Suppressor macrophage (primary cell): ENCODE data around the gene TPGS1.
A peak's percentile ranks its signal among the peaks of the same experiment; 100 is the strongest.
"Not testable (repeated sequence)": the region's sequence is repeated elsewhere in the genome, so short reads cannot be mapped to it uniquely, and the experiment has no call there.

ENCODE experiments used
- DNase-seq, 4 experiments: peaks; one replicate each; pipeline ENCODE4 v3.0.0-alpha.2; 2020 to 2022

The TPGS1 gene

DNA sequence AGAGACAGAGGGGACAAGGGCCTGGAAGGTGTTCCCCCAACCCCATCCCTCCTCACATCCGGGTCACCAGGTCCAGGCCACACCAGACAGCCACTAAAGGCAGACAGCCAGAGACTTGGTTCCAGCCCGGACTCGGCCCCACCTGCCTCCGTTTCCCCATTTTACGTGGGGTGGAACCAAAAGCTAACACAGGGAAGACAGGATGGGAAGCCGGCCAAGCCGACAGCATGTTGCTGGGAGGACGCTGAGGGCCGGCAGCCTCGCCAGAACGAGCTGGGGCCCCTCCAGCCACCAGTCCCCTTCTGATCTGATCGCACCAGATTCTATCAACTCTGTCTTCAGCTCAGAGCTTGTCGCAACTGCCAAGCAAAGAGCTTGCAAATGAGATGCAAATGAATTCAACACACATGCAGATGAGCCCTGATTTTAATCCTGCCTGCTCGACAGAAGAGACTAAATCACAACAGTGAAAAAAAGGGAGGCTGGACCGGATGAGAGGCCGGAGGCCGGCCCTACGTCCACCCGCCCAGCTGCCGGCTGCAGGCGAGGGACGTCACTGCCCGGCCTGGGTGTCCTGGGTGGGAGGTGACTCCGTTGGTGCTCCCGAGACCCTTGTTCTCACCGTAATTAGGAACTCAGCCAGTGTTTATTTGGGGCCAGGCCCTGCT lies 28.9 kb upstream of the TPGS1 start:
- no peak for DNase-seq

DNA sequence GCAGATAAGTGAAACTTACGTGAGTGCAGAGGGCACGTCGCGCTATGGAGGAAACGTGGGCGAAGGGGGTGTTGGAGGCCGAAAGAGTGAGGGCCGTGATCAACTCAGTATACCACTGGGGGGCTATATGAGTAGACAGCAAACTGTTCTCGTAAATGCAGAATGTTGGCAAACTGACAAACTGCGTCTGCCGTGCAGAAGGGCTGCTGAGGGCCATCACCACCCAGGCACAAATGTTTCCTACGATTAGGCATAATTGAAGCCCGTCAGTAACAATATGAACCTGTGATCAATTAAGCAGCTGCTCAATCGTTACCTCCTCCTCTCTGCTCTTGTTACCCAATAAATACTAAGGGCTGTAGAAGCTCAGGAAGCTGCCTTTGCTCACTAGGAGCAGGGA lies 28.3 kb upstream of the TPGS1 start:
- DNase-seq: no peak

DNA sequence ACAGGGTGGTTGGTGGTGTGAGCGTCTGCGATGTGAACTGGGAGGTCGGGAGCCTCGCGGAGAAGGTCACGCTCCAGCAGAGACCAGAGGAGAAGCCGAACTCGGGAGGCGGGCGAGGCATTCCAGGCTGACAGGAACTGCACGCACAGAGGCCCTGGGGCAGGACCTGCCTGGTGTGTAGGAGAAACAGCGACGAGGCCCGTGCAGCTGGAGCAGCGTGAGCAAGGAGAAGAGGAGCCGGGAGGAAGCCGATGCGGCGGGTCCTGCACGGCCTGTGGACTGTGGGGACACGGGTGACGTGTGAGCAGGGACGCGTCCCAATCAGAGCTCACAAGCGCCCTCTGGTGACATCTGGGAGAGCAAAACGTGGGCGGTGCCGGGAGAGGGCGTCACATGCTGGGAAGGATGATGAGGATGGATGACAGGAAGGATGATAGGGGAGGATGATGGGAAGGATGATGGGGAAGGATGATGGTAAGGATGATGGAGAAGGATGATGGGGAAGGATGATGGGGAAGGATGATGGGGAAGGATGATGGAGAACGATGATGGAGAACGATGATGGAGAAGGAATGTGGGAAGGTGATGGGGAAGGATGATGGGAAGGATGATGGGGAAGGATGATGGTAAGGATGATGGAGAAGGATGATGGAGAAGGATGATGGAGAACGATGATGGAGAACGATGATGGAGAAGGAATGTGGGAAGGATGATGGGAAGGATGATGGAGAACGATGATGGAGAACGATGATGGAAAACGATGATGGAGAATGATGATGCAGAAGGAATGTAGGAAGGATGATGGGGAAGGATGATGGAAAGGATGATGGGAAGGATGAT lies 27.1 kb upstream of the TPGS1 start:
- peak in 3 of 4 experiments; percentile 20 to 82 (median 78) for DNase-seq

DNA sequence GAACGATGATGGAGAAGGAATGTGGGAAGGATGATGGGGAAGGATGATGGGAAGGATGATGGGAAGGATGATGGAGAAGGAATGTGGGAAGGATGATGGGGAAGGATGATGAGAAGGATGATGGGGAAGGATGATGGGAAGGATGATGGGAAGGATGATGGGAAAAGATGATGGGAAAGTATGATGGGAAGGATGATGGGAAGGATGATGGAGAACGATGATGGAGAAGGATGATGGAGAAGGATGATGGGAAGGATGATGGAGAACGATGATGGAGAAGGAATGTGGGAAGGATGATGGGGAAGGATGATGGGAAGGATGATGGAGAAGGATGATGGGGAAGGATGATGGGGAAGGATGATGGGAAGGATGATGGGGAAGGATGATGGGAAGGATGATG lies 26.2 kb upstream of the TPGS1 start:
- not testable (repeated sequence) for DNase-seq

DNA sequence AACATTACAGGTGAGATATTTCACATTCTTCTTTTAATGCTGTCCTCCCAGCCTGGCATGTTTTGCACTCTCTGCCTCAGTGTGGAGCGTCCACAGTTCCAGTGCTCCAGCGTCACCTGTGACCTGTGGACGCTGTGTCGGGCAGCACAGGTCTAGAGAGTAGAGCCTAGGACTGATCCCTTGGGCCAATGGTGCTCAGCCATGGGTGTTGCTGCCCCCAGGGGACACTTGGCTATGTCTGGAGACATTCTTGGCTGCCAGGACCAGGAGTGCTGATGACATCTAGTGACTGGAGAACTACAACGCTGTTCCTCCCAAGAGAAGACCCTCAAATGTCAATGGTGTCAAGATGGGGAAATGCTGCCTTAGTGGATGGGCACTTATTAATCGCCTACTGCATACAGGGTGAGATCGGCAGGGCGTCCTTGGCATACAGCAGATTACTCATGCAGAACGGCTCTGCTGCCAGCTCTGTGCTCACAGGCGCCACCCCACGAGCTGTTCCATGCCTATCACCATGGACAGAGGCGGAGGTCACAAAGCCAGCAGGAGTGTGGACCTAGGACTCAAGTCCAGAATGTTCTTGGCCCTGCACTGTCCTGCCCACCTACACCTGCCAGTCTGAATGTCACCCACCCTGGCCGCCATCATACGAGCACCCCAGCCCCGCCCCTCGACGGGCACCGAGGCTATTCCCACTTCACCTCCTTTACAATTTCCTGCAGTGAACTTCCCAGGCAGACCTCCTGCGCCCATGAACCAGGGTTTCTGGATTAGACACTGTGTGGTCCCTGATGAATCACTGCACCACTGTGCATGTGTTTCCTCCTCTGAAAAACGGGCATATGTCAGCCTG lies 24.9 kb upstream of the TPGS1 start:
- no peak for DNase-seq

DNA sequence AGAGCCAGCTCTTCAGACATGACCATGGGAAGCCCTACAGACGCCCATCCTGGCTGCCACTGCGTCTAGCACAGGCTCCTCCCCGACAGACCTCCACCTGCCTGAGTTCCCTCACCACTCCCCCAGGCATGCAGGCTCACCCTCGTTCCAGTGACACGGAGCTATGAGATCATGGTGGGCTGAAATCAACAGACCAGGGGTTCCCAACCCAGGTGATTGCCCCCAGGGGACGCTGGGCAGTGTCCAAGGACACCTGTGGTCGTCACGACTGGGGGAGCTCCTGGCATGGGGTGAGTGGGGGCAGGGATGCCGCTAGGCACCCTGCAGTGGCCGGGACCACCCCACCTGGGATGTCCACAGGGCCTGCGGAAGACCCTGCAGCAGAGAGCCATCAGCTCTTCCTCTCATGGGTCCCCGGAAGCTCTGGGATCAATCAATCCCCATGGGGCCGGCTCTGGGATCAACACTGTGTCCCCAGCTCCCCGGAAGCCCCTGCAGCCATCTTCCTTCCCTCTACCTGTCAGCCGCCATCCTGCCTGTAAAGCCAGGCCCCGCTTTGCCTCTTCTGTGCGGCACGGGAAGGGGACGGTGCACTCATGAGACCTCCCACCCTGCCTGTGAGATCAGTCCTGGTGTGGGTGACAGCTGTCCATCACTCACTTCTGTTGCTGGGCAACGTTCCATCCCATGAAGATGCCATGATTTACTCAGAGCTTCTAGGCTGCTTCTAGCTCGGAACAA lies 23.8 kb upstream of the TPGS1 start:
- no peak for DNase-seq

DNA sequence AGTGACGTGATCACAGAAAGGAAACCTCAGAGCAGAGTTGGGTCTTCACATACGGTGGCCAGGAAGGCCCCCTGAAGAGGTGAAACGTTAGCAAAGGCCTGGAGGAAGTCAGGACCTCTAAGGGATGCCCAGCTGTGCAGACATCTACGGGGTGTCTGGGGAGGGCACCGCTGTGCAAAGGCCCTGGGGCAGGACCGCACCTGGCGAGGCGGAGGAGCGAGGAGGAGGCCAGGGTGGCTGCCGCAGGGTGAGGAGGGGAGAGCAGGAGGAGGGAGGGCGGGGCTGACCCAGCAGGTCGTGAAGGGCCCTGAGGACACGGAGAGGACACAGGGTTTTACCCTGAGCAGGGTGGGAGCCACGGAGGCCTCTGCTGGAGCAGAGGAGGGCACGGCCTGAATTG lies 22.8 kb upstream of the TPGS1 start:
- no peak for DNase-seq

DNA sequence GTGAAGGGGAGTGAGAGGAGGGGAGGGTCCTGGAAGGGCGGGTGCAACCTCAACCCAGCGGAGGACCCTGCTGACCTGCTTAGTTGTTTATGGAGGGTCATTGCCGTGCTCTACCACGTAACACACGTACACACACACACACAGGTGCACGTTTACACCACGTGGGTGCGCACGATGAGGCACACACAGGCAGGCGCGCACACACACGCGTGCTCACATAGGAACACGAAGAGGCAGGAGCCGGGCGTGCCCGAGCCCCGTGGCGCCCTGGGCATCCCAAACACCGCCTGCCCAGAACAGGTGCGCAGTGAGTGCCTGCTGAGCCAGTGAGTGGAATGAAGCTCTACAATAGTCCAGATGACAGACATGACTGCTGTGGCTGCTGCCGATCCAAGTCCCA lies 22.2 kb upstream of the TPGS1 start:
- no peak for DNase-seq

DNA sequence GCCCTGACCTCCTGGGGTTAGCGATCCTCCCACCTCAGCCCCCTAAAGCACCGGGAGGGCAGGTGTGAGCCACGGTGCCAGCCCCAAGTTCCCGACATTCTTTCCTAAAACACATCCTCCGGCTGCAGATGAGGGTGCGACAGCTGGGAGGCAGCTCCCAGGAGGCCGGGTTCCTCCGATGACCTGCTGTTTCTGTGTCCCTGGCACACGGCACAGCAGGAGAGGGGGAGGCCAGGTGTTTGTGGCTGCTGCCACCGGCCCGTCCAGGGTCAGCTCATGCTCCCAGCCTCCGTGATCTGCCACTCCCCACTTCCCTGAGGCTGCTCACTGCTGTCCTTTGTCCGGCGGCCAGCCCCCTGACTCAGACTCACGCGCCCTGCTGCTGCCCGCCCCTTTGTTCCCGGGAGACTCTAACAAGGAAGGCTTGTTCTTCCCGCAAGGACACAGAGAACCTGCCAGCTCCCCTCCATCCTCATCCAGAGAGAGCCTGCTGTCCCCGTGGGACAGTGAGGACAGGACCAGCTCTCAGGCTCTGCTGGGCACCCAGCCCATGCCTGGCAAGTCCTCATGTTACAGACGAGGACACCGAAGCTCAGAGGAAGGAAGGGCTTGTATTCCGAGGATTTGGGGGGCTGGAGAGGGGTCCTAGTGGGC lies 21.6 kb upstream of the TPGS1 start:
- no peak for DNase-seq

DNA sequence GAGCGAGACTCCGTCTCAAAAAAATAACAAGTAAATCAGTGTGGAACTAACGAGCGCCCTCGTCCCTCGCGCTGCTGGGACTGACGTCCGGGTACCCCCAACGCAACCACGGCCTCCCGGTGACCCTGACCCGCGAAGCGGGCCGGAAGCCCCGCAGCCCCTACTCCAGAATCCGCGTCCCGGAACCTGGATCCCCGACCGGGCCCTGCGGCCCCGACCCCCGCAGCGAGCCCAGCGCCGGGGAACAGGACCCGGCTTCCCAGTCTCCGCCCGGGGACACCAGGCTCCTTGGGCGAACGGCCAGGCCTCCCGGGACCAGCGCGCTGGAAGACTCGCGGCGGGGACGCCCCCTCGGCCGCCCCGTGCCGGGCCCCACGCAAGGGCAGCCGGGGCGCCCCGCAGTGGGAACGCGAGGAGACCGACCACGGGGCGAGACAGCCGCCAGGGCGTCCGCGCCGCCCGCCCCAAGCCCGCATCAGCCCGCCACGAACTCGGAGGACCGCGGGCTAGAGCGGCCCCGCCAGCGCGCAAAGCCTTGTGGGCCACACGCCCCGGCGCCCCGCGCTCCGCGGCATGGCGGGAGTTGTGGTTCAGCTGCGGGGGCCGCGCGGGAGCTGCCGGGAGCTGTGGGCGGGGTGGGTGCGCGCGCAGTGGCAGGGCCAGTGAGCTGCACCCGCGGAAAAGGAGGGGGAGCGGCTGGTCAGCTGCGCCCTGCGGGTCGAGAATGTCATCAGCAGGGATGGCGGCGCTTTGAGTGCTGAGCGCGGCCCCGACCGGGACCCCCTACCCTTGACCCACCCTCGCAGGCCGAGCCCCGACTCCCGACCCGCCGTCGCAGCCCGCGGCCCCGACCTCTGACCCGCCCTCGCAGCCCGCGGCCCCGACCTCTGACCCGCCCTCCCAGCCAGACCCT lies 18.5 kb upstream of the TPGS1 start:
- peak; percentile 87 to 99 (median 94) for DNase-seq

DNA sequence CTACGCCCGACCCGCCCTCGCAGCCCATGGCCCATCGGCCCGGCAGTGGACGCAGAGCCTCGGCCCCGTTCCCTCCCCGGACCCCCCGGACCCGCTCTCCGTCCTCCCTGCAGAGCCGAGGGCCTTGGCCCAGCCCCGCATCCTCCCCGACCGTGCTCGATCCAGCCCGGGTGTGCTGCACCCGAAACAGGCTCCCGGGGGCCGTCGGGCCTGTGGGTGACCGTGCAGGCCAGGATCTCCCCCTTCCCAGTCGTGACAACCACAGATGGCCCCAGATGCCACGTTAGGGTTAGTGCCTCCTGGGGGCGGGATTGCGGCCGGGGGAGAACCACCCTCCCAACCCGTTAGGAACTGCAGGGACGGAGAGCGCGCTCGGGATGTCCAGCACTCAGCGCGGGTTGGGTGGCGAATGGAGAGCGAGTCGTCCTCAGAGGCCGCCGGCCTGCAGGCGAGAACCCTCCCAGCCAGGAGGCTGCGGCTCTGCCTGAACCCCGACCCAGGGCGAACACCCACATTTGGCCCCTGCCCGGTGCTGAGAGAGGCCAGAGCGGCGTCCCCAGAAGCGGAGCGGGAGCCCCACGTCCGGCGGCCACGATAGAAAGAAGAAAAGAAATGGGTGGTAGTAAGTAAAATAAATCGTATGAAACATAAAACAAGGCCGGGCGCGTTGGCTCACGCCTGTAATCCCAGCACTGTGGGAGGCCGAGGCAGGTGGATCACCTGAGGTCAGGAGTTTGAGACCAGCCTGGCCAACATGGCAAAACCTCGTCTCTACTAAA lies 17.7 kb upstream of the TPGS1 start:
- peak in 2 of 4 experiments; percentile 51 to 64 for DNase-seq

DNA sequence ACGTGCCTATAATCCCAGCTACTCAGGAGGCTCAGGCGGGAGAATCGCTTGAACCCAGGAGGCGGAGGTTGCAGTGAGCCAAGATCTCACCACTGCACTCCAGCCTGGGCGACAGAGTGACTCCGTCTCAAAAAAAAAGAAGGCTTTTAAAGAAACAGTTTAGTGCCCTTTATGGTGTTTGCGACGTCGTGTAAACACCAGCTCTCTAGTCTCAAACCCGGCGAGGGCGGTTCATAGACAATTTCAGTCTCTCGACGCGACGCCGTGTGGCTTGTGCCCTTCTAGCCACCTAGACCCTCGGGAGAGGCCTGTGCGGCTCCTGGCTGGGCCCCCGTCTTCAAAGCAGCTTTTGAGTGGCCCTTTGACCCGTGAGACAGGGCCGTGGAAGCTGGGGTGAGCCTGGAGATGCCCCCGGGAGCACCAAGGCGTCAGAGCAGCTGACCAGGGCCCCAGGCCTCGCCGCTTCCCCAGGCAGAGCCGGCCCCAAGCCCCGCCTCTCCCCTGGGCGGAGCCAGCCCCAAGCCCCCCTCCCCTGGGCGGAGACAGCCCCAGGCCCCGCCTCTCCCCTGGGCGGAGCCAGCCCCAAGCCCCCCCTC lies 16.1 kb upstream of the TPGS1 start:
- peak in 1 of 4 experiments; percentile 34 for DNase-seq

DNA sequence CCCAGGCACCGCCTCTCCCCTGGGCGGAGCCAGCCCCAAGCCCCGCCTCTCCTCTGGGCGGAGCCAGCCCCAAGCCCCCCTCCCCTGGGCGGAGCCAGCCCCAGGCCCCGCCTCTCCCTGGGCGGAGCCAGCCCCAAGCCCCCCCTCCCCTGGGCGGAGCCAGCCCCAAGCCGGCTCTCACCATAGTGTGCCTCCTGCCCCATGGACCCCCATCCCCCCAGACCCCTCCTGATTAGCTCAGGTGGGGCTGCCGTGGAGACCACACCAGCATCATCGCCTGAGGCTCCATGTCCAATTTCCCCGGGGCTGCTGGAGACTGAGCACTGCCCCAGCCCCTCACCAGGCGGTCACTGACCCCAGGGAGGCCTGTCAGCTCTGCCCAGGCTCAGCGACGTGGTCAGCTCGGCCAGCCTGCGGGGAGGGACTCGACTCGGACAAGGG lies 15.2 kb upstream of the TPGS1 start:
- peak in 1 of 4 experiments; percentile 21 for DNase-seq

DNA sequence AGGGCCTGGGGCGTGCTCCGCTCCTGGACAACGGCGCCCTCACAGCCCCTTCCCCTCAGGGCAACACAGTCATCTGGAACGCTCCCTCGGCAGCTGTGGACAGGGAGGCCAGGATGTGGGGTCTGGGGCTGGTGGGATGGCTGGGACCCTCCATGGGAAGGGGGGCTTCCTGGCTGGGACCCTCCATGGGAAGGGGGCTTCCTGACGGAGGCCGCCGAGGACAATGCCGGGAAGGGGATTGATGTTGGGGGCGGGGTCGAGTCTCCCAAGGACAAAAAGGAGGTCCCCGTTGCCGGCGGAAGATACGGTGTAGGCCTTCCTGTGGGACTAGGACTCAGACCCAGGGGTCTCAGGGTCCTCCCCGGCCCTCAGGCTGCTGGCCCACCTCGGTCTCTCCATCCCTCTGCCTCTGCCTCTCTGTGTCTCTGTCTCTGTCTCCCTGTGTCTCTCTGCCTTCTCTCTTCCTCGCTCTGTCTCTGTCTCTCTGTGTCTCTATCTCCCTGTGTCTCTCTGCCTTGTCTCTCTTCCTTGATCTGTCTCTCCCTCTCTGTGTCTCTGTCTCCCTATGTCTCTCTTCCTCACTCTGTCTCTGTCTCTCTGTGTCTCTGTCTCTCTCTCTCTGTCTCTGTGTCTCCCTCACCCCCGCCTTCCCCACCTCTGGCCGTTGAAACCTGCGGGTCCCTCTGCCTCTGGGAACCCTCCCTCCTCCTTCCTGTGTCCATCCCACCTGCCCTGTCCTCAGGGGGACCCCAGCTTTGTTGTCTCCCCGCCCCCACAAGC lies 13.7 kb upstream of the TPGS1 start:
- DNase-seq: no peak

DNA sequence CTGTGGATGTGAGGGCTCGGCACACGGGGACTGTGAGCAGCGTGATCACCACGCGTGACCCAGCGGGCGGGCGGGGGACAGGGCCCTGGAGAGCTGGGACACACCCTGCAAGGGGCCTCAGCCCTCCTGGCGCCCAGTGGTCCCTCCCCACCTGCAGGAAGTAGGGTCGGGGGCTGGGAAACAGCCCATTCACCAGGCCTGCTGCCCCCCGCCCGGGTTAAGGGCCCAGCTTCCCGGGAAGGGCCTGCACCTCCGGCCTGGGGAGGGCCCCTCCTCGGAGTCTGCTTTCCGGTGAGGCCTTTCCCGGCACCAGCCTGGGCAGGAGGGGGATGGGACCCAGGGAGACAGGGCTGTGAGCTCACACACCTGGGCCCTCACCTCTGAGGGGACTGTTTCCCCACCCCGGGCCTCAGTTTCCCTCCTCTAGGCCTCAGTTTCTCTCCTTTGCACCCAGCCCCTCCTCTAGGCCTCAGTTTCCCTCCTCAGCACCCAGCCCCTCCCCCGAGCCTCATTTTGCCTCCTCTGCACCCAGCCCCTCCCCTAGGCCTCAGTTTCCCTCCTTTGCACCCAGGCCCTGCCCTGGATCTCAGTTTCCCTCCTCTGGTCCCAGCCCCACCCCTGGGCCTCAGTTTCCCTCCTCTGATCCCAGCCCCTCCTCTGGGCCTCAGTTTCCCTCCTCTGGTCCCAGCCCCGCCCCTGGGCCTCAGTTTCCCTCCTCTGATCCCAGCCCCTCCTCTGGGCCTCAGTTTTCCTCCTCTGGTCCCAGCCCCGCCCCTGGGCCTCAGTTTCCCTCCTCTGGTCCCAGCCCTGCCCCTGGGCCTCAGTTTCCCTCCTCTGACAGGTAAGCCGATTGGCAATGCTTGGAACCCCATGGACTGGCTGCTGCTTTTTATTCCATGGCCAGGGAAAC lies 12.9 kb upstream of the TPGS1 start:
- DNase-seq: no peak

DNA sequence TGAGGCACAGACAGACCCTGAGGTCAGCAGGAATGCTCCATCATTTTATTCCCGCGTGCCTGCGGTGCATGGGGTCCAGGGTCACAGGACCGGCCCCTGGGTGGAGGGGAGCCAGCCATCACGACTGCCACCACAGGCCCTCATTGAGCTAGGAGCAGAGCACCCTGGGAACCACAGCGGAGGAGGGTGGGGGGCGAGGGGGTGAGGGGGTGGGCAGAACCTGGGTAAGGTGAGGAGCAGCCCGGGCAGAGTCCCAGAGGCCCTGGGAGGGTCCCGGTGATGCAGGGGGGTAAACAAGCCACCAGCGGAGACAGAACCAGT lies 12.3 kb upstream of the TPGS1 start:
- no peak for DNase-seq

DNA sequence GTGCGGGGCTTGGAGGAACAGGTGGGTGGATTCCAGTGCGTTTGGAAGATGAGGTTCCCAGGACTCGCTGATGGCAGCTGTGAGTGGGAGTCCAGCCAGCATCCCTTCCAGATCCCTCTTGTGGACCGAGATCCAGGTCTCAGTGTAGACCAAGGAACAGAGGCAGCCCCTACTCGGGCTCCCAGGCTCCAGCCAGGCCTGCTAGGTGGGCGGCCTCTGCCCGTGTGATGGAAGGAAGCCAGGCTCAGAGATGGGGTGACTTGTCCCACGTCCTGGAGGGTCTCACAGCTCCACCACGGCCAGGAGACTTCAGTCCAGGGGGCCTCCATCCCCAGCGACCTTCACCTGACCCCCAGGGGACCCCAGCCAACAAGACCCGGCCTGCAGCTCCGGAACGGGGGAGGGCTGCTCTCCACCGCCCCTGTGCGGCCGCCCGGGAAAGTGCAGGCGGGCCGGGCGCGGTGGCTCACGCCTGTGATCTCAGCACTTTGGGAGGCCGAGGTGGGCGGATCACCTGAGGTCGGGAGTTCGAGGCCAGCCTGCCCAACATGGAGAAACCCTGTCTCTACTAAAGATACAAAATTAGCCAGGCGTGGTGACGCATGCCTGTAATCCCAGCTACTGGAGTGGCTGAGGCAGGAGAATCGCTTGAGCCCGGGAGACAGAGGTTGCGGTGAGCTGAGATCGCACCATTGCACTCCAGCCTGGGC lies 11.7 kb upstream of the TPGS1 start:
- DNase-seq: peak in 3 of 4 experiments; percentile 32 to 63 (median 42)
